ENCODE measurements around the gene TRDMT1. TPM values are rescaled to one million over a fixed set of nuclear protein-coding genes. Genes with fewer than 3 reads are reported as not detected.

TRDMT1 gene
- total RNA-seq, 1 donor from 2014 or later: 16.2 TPM

GRCh38 chr10:17144757-17145156 lies 56.7 kb downstream of the TRDMT1 start:
- Histone ChIP-seq H3K27ac (ENCODE audit: low read depth, low read length) (no peak overlapping the region), H3K9ac (ENCODE audit: low read depth in 1 of 3, low read length in 3 of 3) (no peak overlapping the region), H3K4me3 (ENCODE audit: low read length in 3 of 3) (no peak overlapping the region), H3K27me3 (ENCODE audit: control insufficient read depth in 3 of 3, insufficient read depth in 3 of 3, low read length in 3 of 3) (no peaks in the 10 kb centered on the region), H3K4me1 (ENCODE audit: control insufficient read depth in 3 of 3, insufficient read depth in 3 of 3, low read length in 3 of 3) (no peaks in the 10 kb centered on the region), H3K36me3 (ENCODE audit: control insufficient read depth in 3 of 3, insufficient read depth in 3 of 3, low read length in 3 of 3) (no peaks in the 10 kb centered on the region), H3K9me3 (ENCODE audit: control insufficient read depth in 3 of 3, low read length in 3 of 3) (no peaks in the 10 kb centered on the region)

GRCh38 chr10:17144032-17144431 lies 57.4 kb downstream of the TRDMT1 start:
- H3K4me1 ChIP-seq (ENCODE audit: control insufficient read depth in 3 of 3, insufficient read depth in 3 of 3, low read length in 3 of 3): no peaks in the 10 kb centered on the region
- H3K4me3 ChIP-seq (ENCODE audit: low read length in 3 of 3): no peak overlapping the region
- H3K9ac ChIP-seq (ENCODE audit: low read depth in 1 of 3, low read length in 3 of 3): no peak overlapping the region
- H3K27me3 ChIP-seq (ENCODE audit: control insufficient read depth in 3 of 3, insufficient read depth in 3 of 3, low read length in 3 of 3): no peaks in the 10 kb centered on the region
- H3K9me3 ChIP-seq (ENCODE audit: control insufficient read depth in 3 of 3, low read length in 3 of 3): no peaks in the 10 kb centered on the region
- no peaks in the 10 kb centered on the region for H3K36me3 ChIP-seq (ENCODE audit: control insufficient read depth in 3 of 3, insufficient read depth in 3 of 3, low read length in 3 of 3)
- H3K27ac ChIP-seq (ENCODE audit: low read depth, low read length): no peak overlapping the region

- Histone ChIP-seq H3K27ac (ENCODE audit: low read depth, low read length) (no peak overlapping the region), H3K9me3 (ENCODE audit: control insufficient read depth in 3 of 3, low read length in 3 of 3) (no peaks in the 10 kb centered on the region), H3K36me3 (ENCODE audit: control insufficient read depth in 3 of 3, insufficient read depth in 3 of 3, low read length in 3 of 3) (no peaks in the 10 kb centered on the region), H3K4me3 (ENCODE audit: low read length in 3 of 3) (no peak overlapping the region), H3K9ac (ENCODE audit: low read depth in 1 of 3, low read length in 3 of 3) (no peak overlapping the region), H3K4me1 (ENCODE audit: control insufficient read depth in 3 of 3, insufficient read depth in 3 of 3, low read length in 3 of 3) (no peaks in the 10 kb centered on the region), H3K27me3 (ENCODE audit: control insufficient read depth in 3 of 3, insufficient read depth in 3 of 3, low read length in 3 of 3) (no peaks in the 10 kb centered on the region)
Measured at GRCh38 chr10:17143055-17143690, 58.3 kb downstream of the TRDMT1 start.

- no peaks in the 10 kb centered on the region for H3K4me1 ChIP-seq (ENCODE audit: control insufficient read depth in 3 of 3, insufficient read depth in 3 of 3, low read length in 3 of 3)
- no peaks in the 10 kb centered on the region for H3K36me3 ChIP-seq (ENCODE audit: control insufficient read depth in 3 of 3, insufficient read depth in 3 of 3, low read length in 3 of 3)
- no peaks in the 10 kb centered on the region for H3K27me3 ChIP-seq (ENCODE audit: control insufficient read depth in 3 of 3, insufficient read depth in 3 of 3, low read length in 3 of 3)
- no peak overlapping the region for H3K4me3 ChIP-seq (ENCODE audit: low read length in 3 of 3)
- H3K9ac ChIP-seq (ENCODE audit: low read depth in 1 of 3, low read length in 3 of 3): no peak overlapping the region
- no peak overlapping the region for H3K27ac ChIP-seq (ENCODE audit: low read depth, low read length)
- no peaks in the 10 kb centered on the region for H3K9me3 ChIP-seq (ENCODE audit: control insufficient read depth in 3 of 3, low read length in 3 of 3)
Measured at GRCh38 chr10:17141504-17142229, 59.8 kb downstream of the TRDMT1 start.

GRCh38 chr10:17140386-17140761 lies 61.1 kb downstream of the TRDMT1 start:
- no peak overlapping the region for H3K4me3 ChIP-seq (ENCODE audit: low read length in 3 of 3)
- H3K27me3 ChIP-seq (ENCODE audit: control insufficient read depth in 3 of 3, insufficient read depth in 3 of 3, low read length in 3 of 3): no peaks in the 10 kb centered on the region
- no peaks in the 10 kb centered on the region for H3K4me1 ChIP-seq (ENCODE audit: control insufficient read depth in 3 of 3, insufficient read depth in 3 of 3, low read length in 3 of 3)
- H3K9ac ChIP-seq (ENCODE audit: low read depth in 1 of 3, low read length in 3 of 3): no peak overlapping the region
- no peaks in the 10 kb centered on the region for H3K9me3 ChIP-seq (ENCODE audit: control insufficient read depth in 3 of 3, low read length in 3 of 3)
- no peak overlapping the region for H3K27ac ChIP-seq (ENCODE audit: low read depth, low read length)
- H3K36me3 ChIP-seq (ENCODE audit: control insufficient read depth in 3 of 3, insufficient read depth in 3 of 3, low read length in 3 of 3): no peaks in the 10 kb centered on the region

GRCh38 chr10:17138460-17139042 lies 62.9 kb downstream of the TRDMT1 start:
- Histone ChIP-seq H3K4me1 (ENCODE audit: control insufficient read depth in 3 of 3, insufficient read depth in 3 of 3, low read length in 3 of 3) (no peaks in the 10 kb centered on the region), H3K9me3 (ENCODE audit: control insufficient read depth in 3 of 3, low read length in 3 of 3) (no peaks in the 10 kb centered on the region), H3K27ac (ENCODE audit: low read depth, low read length) (no peak overlapping the region), H3K9ac (ENCODE audit: low read depth in 1 of 3, low read length in 3 of 3) (no peak overlapping the region), H3K4me3 (ENCODE audit: low read length in 3 of 3) (no peak overlapping the region), H3K36me3 (ENCODE audit: control insufficient read depth in 3 of 3, insufficient read depth in 3 of 3, low read length in 3 of 3) (no peaks in the 10 kb centered on the region), H3K27me3 (ENCODE audit: control insufficient read depth in 3 of 3, insufficient read depth in 3 of 3, low read length in 3 of 3) (no peaks in the 10 kb centered on the region)

- Histone ChIP-seq H3K27me3 (ENCODE audit: control insufficient read depth in 3 of 3, insufficient read depth in 3 of 3, low read length in 3 of 3) (no peaks in the 10 kb centered on the region), H3K9ac (ENCODE audit: low read depth in 1 of 3, low read length in 3 of 3) (no peak overlapping the region)
Measured at GRCh38 chr10:17134737-17135260, 66.7 kb downstream of the TRDMT1 start.

GRCh38 chr10:17134282-17134681 lies 67.2 kb downstream of the TRDMT1 start:
- H3K9me3 ChIP-seq (ENCODE audit: control insufficient read depth in 3 of 3, low read length in 3 of 3): no peaks in the 10 kb centered on the region
- H3K27me3 ChIP-seq (ENCODE audit: control insufficient read depth in 3 of 3, insufficient read depth in 3 of 3, low read length in 3 of 3): no peaks in the 10 kb centered on the region
- no peak overlapping the region for H3K9ac ChIP-seq (ENCODE audit: low read depth in 1 of 3, low read length in 3 of 3)
- H3K4me3 ChIP-seq (ENCODE audit: low read length in 3 of 3): no peak overlapping the region
- no peak overlapping the region for H3K27ac ChIP-seq (ENCODE audit: low read depth, low read length)
- no peaks in the 10 kb centered on the region for H3K4me1 ChIP-seq (ENCODE audit: control insufficient read depth in 3 of 3, insufficient read depth in 3 of 3, low read length in 3 of 3)
- no peaks in the 10 kb centered on the region for H3K36me3 ChIP-seq (ENCODE audit: control insufficient read depth in 3 of 3, insufficient read depth in 3 of 3, low read length in 3 of 3)

More at GRCh38 chr10:17134737-17135260, 66.7 kb downstream of the TRDMT1 start:
- no peaks in the 10 kb centered on the region for H3K4me1 ChIP-seq (ENCODE audit: control insufficient read depth in 3 of 3, insufficient read depth in 3 of 3, low read length in 3 of 3)
- H3K27ac ChIP-seq (ENCODE audit: low read depth, low read length): no peak overlapping the region
- H3K36me3 ChIP-seq (ENCODE audit: control insufficient read depth in 3 of 3, insufficient read depth in 3 of 3, low read length in 3 of 3): no peaks in the 10 kb centered on the region
- H3K4me3 ChIP-seq (ENCODE audit: low read length in 3 of 3): no peak overlapping the region
- H3K9me3 ChIP-seq (ENCODE audit: control insufficient read depth in 3 of 3, low read length in 3 of 3): no peaks in the 10 kb centered on the region

- Histone ChIP-seq H3K9me3 (ENCODE audit: control insufficient read depth in 3 of 3, low read length in 3 of 3) (no peaks in the 10 kb centered on the region), H3K4me1 (ENCODE audit: control insufficient read depth in 3 of 3, insufficient read depth in 3 of 3, low read length in 3 of 3) (no peaks in the 10 kb centered on the region), H3K27me3 (ENCODE audit: control insufficient read depth in 3 of 3, insufficient read depth in 3 of 3, low read length in 3 of 3) (no peaks in the 10 kb centered on the region), H3K9ac (ENCODE audit: low read depth in 1 of 3, low read length in 3 of 3) (no peak within 1 kb of the TSS), H3K36me3 (ENCODE audit: control insufficient read depth in 3 of 3, insufficient read depth in 3 of 3, low read length in 3 of 3) (no peaks in the 10 kb centered on the region), H3K4me3 (ENCODE audit: low read length in 3 of 3) (no peak within 1 kb of the TSS), H3K27ac (ENCODE audit: low read depth, low read length) (no peak within 1 kb of the TSS)
Measured at GRCh38 chr10:17129741-17130140, 71.7 kb downstream of the TRDMT1 start, which contains the start of gene CUBN. TSS of gene CUBN (minus strand) at chr10:17129811. CDS start at chr10:17129765, 46 bp downstream.

GRCh38 chr10:17128261-17128660 lies 73.2 kb downstream of the TRDMT1 start:
- H3K27ac ChIP-seq (ENCODE audit: low read depth, low read length): no peak overlapping the region
- H3K4me3 ChIP-seq (ENCODE audit: low read length in 3 of 3): no peak overlapping the region
- H3K9me3 ChIP-seq (ENCODE audit: control insufficient read depth in 3 of 3, low read length in 3 of 3): no peaks in the 10 kb centered on the region
- no peaks in the 10 kb centered on the region for H3K27me3 ChIP-seq (ENCODE audit: control insufficient read depth in 3 of 3, insufficient read depth in 3 of 3, low read length in 3 of 3)
- H3K36me3 ChIP-seq (ENCODE audit: control insufficient read depth in 3 of 3, insufficient read depth in 3 of 3, low read length in 3 of 3): no peaks in the 10 kb centered on the region
- no peaks in the 10 kb centered on the region for H3K4me1 ChIP-seq (ENCODE audit: control insufficient read depth in 3 of 3, insufficient read depth in 3 of 3, low read length in 3 of 3)
- no peak overlapping the region for H3K9ac ChIP-seq (ENCODE audit: low read depth in 1 of 3, low read length in 3 of 3)

All from skeletal muscle tissue (tissue), 4 donors.